Lung (tissue), 12 donors: ENCODE data around the gene UBN1. TPM values are rescaled to one million over a fixed set of nuclear protein-coding genes. Genes with fewer than 3 reads are reported as not detected.
A peak's percentile ranks its signal among the peaks of the same experiment; 100 is the strongest.

Experiments
- ATAC-seq: fragments of 200-7000 bp; cut with Tn5 transposase; one replicate; pipeline ENCODE4 v1.9.1; 2020; ENCODE audit warnings: moderate number of reproducible peaks; ENCODE audit not compliant: insufficient read depth, low FRiP score
- DNase-seq, 3 donors: peaks; one replicate each; pipeline ENCODE4 v3.0.0-alpha.2; 2013 to 2017
- H3K27ac ChIP-seq, 2 donors: one replicate each; pipeline ENCODE4 v1.5.1; 2013; ENCODE audit warnings: mild to moderate bottlenecking in 2 of 2, moderate library complexity in 2 of 2, control low read depth in 1 of 2, inconsistent platforms in 1 of 2, low read depth in 1 of 2, low read length in 1 of 2
- H3K27me3 ChIP-seq, 3 donors: one replicate each; pipeline ENCODE4 v1.5.1; 2013; ENCODE audit warnings: low read length in 2 of 3; ENCODE audit not compliant: control insufficient read depth in 3 of 3, insufficient read depth in 3 of 3
- H3K36me3 ChIP-seq, 4 donors: one replicate each; pipeline ENCODE4 v1.5.1; 2013; ENCODE audit warnings: low read length in 4 of 4, mild to moderate bottlenecking in 1 of 4, moderate library complexity in 1 of 4; ENCODE audit not compliant: control insufficient read depth in 4 of 4, insufficient read depth in 4 of 4
- H3K4me1 ChIP-seq, 5 donors: one replicate each; pipeline ENCODE4 v1.5.1; 2013; ENCODE audit warnings: low read length in 5 of 5, mild to moderate bottlenecking in 2 of 5, moderate library complexity in 1 of 5; ENCODE audit not compliant: control insufficient read depth in 5 of 5, insufficient read depth in 5 of 5
- H3K4me3 ChIP-seq: one replicate; pipeline ENCODE4 v1.5.1; 2013; ENCODE audit warnings: mild to moderate bottlenecking, control low read depth, moderate library complexity
- H3K9ac ChIP-seq, 2 donors: one replicate each; pipeline ENCODE4 v1.5.1; 2013; ENCODE audit warnings: low read length in 2 of 2, control low read depth in 1 of 2; ENCODE audit not compliant: insufficient read depth in 1 of 2
- H3K9me3 ChIP-seq, 4 donors: one replicate each; pipeline ENCODE4 v1.5.1; 2013; ENCODE audit warnings: low read length in 3 of 4, mild to moderate bottlenecking in 1 of 4, moderate library complexity in 1 of 4; ENCODE audit not compliant: control insufficient read depth in 4 of 4, insufficient read depth in 3 of 4
- CTCF ChIP-seq: IDR thresholded peaks from 2 replicates; pipeline ENCODE4 v1.5.1; 2012; ENCODE audit warnings: mild to moderate bottlenecking; ENCODE audit errors: control extremely low read depth, extremely low read depth
- WGBS, 2 donors: extraction: QIAGEN DNeasy Blood & Tissue Kit; methylation state at CpG; one replicate each; pipeline ENCODE4 v1.1.7; 2013; 5-methylcytosine and 5-hydroxymethylcytosine counted together
- polyA plus RNA-seq, 2 donors: library from polyadenylated mRNA; stranded (reverse); fragments of 200-250 nt; gene quantifications; one replicate each; pipeline ENCODE4 v1.2.1, GENCODE V29; 2013
- total RNA-seq, 2 donors: library from RNA; depleted of rRNA in 1 of 2; stranded (reverse); fragments of >200 nt in 1 of 2; gene quantifications; one replicate each; pipeline ENCODE4 v1.2.1, GENCODE V29; 2014 to 2021
- donor health status: control.
- donor health status: control.
- donor health status: Bipolar disorder and iron deficiency.
- donor health status: healthy.
- donor health status: DM: yes; HTN: yes; CAD: no.

UBN1 gene
- total and polyA plus RNA-seq, 4 donors, result 13.3 to 37.8 (median 19.9) TPM

- 95 to 96% methylated on average over 11 of the region's 11 CpGs for WGBS, 2 donors
- no peak for TF ChIP-seq CTCF
- Histone ChIP-seq H3K27me3 (no peaks in the 10 kb centered on the region), H3K4me1 (peaks cover 0 to 6% (median 0%) of the 10 kb centered on the region in 5 donors), H3K4me3 (no peak overlapping the region), H3K9ac (no peak overlapping the region), H3K9me3 (no peaks in the 10 kb centered on the region), H3K36me3 (peaks cover 15 to 61% (median 48%) of the 10 kb centered on the region in 4 donors), H3K27ac (peak overlapping the region in 1 of 2 donors; percentile 82)
- DNase-seq, result no peak
- no peak for ATAC-seq
These were observed 18.5 kb upstream of the UBN1 start for GRCh38 chr16:4828567-4829321.

DNA sequence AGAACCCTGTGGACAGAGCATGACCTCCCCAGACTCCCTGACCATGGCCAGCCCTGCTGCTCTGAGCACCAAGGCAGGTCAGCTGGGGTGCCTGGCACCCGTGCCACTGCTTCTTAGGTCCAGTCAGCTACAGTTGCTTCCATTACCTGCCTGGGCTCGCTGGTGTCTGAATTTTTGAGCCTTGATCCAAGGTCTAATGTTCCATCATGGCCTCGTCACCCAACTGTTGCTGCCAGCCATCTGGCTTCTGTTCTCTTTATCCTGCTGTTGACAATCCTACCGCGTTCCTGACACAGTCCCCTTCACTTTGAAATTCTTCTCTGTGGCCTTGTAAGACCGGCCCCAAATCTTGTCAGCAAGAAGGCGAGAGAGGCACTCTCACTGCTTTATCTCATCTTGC is 16.9 kb upstream of the UBN1 start:
- H3K9ac ChIP-seq, result no peak overlapping the region
- peaks cover 13 to 60% (median 39%) of the 10 kb centered on the region in 4 donors for H3K36me3 ChIP-seq
- no peak for DNase-seq
- no peak overlapping the region for H3K4me3 ChIP-seq
- WGBS, 2 donors, result 94 to 95% methylated on average over 7 of the region's 7 CpGs
- no peaks in the 10 kb centered on the region for H3K9me3 ChIP-seq
- ATAC-seq, result no peak
- H3K4me1 ChIP-seq, result peaks cover 0 to 6% (median 0%) of the 10 kb centered on the region in 5 donors
- no peak for TF ChIP-seq CTCF
- peak overlapping the region in 1 of 2 donors; percentile 82 for H3K27ac ChIP-seq
- H3K27me3 ChIP-seq, result no peaks in the 10 kb centered on the region

GRCh38 chr16:4831616-4832015 is 15.7 kb upstream of the UBN1 start:
- no peak for TF ChIP-seq CTCF

More at GRCh38 chr16:4831616-4832015, 15.7 kb upstream of the UBN1 start:
- no peak for DNase-seq
- no peaks in the 10 kb centered on the region for H3K9me3 ChIP-seq
- ATAC-seq, result no peak
- peaks cover 0 to 4% (median 0%) of the 10 kb centered on the region in 5 donors for H3K4me1 ChIP-seq
- H3K27ac ChIP-seq, result no peak overlapping the region
- H3K36me3 ChIP-seq, result peaks cover 17 to 62% (median 34%) of the 10 kb centered on the region in 4 donors
- no peak overlapping the region for H3K4me3 ChIP-seq
- H3K9ac ChIP-seq, result no peak overlapping the region
- H3K27me3 ChIP-seq, result no peaks in the 10 kb centered on the region
- WGBS, 2 donors, result 95 to 96% methylated on average over 8 of the region's 8 CpGs
